ENCODE results near the gene TTC13.

The TTC13 gene

GRCh38 chr1:230983811-230984210 lies 5.2 kb upstream of the TTC13 start:
- no peak for TF ChIP-seq CTCF (IDR thresholded peaks at IDR 0.05)

DNA sequence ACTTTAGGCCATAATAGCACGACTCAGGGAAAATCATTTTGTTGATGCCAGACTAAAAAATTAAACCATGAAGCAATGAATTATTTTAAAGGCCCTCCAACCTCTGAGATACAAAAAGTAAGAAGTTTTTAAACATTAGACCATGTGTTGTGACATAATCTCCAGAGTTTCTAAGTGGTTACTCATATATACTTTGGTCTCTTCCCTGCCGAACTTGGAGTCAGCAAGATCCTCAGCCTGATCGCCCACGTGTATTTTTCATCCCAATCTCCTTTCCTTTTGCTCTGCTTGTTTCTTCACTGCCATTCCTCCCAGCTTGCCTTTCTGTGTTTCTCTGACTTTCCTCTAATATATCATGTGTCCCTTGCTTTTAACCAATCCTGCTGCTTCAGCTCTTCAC lies 4.0 kb upstream of the TTC13 start:
- TF ChIP-seq CTCF (IDR thresholded peaks at IDR 0.05), result no peak

- TF ChIP-seq CTCF (IDR thresholded peaks at IDR 0.05), result no peak
These were observed 1.3 kb upstream of the TTC13 start for GRCh38 chr1:230979952-230980351.

DNA sequence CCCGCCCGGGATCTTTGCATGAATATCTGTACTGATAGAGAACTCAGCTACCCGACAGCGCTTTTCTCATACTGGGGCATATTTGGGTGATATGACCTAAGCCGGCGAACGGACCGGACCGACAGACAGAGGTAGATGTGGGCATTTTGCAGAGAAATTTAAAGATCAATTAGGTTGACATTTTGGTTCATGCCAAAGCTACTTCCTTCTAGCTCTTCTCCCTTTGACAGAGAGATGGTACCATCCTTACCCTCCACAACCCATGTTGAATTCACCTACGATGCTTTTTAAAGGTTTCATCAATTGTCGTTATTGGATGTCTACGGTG lies 692 bp upstream of the TTC13 start:
- TF ChIP-seq CTCF (IDR thresholded peaks at IDR 0.05), result no peak

- TF ChIP-seq CTCF (IDR thresholded peaks at IDR 0.05), result no peak
These were observed 735 bp downstream of the TTC13 start for GRCh38 chr1:230977761-230978490.

- no peak for TF ChIP-seq CTCF (IDR thresholded peaks at IDR 0.05)
These were observed 1.6 kb downstream of the TTC13 start for GRCh38 chr1:230976825-230977747.

GRCh38 chr1:230976360-230976759 lies 2.3 kb downstream of the TTC13 start:
- no peak for TF ChIP-seq CTCF (IDR thresholded peaks at IDR 0.05)
